CD4-positive, alpha-beta T cell treated with Interferon alpha-2 for 1 hour (primary cell): ENCODE measurements around the gene TBC1D5.
A peak's percentile ranks its signal among the peaks of the same experiment; 100 is the strongest.
"Not testable (repeated sequence)": the region's sequence is repeated elsewhere in the genome, so short reads cannot be mapped to it uniquely, and the experiment has no call there.

ENCODE experiments used
- DNase-seq, 2 donors: peaks; one replicate each; pipeline ENCODE4 v3.0.0-alpha.2; 2020 to 2022

The TBC1D5 gene

GRCh38 chr3:17749281-17749680, 6.8 kb upstream of the TBC1D5 start:
- DNase-seq, result peak in 1 of 2 donors; percentile 10

DNA sequence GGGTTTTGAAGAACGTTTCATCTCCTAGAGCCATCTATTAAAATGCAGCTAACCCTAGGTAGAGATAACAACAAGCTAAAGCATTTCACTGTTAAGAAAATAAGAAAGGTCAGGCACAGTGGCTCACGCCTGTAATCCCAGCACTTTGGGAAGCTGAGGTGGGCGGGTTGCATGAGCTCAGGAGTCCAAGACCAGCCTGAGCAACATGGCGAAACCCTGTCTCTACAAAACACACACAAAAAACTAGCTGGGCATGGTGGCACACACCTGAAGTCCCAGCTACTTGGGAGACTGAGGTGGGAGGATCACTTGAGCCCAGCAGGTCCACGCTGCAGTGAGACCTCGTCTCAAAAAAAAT, 5.4 kb upstream of the TBC1D5 start:
- DNase-seq, result no peak

DNA sequence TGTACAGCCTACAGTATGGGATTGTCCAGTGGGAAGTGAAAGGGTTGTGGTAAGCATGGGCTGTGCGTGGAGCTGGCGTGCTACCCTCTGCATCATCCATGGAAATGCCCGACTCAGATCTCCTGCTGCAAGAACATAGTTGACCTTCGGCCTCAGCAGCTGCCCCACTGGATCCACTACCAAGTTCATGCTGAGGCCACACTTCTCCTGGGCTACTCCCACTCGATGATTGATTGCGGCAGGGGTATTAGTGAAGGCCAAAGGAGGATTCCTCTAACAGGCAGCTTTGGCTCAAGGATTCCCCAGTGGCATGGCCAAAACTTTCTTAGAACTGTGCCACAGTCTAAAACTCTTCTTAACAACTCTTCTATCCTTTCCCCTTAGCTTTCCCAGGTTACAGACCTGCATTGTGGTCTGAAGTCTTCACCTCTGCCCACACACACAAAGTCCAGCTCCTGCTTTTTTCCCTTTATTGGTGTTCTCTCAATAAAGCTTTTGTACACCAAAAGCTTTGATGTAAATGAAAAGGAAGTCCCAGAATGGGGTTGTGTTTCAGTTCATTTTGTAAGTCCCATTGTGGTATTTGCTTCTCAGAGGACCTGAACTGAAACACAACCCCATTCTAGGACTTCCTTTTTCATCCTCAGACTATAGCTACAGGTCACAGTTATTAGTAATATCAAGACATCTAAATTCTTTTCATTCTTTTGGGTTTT, 4.9 kb upstream of the TBC1D5 start:
- DNase-seq, result no peak

DNA sequence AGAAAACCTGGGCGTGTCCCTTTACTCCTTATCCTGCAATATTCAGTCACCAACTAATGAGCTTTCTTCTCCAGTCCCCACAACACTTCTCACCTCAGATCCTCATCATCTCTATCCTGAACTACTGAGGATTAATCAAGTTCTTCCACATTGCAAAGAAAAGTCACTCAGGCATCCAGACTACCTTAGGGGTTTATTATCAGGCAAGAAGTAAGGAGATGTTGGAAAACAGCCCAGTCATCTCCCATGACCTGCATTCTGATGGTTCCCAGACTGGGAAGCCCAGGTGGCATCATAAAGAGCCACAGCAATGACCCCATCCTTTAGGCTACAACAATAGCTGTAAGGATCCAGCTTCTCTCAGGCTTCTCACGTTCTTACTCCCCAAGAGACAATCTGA, 3.5 kb upstream of the TBC1D5 start:
- no peak for DNase-seq

DNA sequence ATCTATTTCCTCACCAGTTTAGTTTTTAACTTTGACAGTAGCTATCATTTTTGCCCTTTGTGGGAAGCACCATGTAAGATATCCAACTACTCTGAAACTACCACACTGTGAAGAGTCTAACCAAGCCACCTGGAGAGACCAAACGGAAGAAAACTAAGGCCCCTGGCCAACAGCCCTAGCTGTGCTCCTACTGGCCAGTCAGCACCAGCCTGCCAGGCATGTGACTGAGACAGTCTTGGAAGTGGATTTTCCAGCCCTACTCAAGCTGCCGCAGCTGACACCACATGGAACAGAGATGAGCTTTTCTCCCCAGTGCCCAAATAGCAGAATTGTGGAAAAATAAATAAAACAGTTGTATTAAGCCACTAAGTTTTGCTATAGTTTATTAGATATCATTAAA, 2.9 kb upstream of the TBC1D5 start:
- DNase-seq, result no peak

DNA sequence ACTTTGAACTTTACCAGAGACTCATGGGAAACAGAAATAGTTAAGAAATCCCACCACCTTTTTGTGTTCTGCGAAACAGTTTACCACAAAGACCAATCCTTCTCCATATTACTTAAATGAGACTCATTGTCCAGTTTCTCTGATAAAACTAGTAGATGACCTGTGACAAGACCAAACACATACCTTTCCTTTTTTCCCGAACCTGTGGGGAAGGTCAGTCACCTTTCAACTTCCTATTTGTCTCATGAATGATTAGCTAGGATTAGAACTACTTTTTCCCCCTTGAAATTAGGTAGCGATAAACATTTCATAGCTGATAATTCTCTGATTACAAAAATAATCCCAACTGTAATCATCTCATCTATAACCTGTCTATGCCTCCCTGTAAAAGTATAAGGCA, 2.3 kb upstream of the TBC1D5 start:
- DNase-seq, result no peak

DNA sequence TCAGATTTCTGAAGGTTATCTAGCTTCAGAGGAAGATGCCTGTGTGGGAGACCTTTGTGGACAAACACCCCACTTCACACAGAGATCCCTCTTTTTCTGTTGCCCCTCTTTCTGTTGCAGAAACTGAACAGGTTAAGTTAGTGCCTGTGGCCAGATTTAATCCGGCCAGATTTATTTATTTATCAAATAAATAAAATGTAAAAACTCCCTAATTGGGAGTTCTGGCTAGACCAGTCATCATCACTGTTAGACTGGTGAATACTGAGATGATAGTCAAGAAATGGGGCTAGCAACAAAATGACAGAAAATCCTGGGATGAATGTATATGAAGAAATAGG, 1.2 kb upstream of the TBC1D5 start:
- DNase-seq, result no peak

DNA sequence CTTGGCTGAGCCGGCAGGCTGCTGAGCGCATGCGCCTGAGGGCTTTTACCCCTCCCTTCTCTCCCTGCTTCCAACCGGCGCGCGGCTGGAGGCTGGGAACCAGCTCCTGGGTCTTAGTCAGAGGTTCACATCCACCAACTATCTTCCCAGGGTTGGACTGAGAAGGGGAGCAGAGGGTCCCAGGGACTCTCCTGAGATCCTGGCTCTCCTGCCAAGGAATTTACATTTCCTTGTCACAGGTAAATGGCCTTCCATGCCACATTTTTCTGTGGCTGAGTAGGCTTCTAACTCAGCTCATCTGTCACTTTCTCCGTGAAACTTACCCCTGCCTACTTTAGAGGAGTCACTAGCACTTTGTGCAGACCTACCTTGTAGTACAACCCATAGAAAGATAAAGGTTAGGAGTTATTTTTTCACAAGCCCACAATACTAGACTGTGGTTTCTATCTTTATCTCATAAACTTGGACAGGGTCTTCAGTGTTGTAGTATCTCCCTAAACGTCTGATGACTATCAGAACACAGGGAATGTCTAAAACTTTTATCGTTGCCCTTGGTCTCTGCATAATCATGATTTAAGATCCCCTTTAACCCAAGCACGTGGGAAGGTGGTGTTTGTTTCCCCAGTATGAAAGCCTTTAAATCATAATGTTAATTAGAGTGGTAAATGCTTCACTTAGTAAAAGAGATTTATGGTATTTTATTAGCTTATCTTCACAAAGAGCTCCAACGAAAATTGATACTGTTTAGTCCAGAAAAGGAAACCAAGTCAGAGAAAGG, 638 bp upstream of the TBC1D5 start:
- no peak for DNase-seq

DNA sequence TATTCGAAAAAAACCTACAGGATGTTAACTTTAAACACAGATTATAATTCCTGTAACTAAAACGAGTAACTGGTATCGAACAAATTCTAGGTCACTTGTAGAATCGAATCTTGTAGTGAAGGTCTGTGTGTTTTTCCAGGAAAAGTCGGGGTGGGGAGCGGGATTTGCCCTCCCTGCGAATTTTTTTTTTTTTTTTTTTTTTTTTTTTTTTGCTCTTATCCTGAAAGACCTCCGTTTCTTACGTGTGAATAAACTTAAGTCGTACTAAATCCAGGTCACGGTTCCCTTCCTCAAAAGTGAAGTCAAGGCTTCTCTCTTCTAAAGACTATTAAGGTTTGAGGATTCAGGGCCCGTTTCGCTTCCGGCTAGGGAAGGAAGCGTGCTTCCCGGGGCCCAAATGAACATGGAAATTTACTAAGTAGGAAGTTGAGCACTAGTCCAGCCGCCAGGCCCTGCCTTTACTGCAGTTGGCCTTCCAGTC, 770 bp downstream of the TBC1D5 start:
- no peak for DNase-seq

GRCh38 chr3:17740721-17741141, 1.7 kb downstream of the TBC1D5 start:
- no peak for DNase-seq

- no peak for DNase-seq
Observed at GRCh38 chr3:17738921-17739320, 3.5 kb downstream of the TBC1D5 start.

DNA sequence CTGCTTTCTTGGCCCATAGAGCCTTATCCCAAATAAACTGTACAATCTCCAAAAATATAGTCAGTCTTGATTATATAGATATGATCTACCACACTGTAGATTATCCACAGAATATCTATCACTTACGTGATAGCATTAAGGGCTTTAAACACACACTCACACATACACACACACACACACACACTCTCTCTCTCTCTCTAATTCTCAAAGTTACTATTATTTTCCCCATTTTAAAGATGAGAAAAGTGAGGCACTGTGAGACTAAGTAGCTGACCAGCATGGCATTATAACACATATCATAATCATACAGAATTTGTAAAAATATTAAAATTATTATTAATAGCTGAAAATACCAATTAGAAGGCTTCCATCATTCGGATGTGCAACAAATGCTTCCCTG, 4.2 kb downstream of the TBC1D5 start:
- no peak for DNase-seq

GRCh38 chr3:17737591-17737990, 4.8 kb downstream of the TBC1D5 start:
- DNase-seq, result no peak

DNA sequence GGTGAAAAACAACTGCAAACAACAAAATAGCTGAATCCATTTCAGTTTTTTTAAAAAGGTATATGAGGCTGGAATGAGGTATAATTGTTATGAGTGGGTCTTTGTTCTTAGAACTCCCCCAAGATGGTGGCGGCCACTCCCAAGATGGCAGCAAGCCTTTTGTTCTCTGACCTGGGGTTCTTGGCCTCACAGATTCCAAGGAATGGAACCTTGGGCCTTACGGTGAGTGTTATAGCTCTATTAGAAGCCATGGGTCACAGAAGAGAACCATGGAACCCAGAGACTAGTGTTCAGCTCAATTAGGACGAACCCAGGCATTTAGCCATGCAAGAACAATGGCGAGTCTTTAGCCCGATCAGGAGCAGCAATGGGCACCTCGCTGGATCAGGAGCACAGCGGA, 7.1 kb downstream of the TBC1D5 start:
- not testable (repeated sequence) for DNase-seq

- no peak for DNase-seq
Observed at GRCh38 chr3:17733768-17734167, 8.7 kb downstream of the TBC1D5 start.

- DNase-seq, result no peak
Observed at GRCh38 chr3:17733215-17733614, 9.2 kb downstream of the TBC1D5 start.

DNA sequence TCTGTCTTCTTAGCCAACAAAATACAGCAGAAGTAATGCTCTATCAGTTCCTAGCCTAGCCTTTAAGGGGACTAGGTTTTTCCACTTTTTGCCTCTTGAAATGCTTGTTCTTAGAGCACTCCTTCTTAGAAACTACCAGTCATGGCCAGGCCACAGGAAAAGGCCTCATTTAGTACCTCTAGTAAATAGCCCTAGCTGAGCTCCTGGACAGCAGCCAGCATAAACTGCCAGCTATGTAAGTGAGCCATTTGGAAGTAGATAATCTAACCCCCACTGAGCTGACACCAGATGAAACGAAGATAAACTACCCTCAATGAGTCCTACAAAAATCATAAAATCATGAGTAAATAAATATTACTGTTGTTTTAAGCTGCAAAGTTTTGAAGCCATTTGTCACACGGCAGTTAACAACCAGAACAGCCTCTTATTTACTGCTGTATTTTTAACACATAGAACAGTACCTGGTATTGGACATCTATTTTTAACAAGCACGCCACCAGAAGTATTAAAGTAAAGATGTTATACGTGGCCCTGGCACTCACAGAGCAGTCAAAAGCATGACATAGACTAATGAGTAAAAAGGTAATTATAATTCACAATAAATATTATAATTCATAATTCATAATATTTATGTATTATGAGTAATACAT, 12.0 kb downstream of the TBC1D5 start:
- no peak for DNase-seq

DNA sequence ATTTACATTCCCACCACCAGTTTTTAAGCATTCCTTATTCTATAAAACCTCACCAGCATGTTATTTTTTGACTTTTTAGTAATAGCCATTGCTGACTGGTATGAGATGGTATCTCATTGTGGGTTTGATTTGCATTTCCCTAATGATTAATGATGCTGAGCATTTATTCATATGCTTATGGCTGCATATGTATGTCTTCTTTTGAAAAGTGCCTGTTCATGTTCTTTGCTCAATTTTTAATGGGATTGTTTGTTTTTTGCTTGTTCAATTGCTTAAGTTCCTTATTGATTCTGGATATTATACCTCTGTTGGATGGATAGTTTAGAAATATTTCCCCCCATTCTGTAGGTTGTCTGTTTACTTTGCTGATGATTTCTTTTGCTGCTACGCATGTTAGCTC, 16.1 kb downstream of the TBC1D5 start:
- DNase-seq, result no peak

GRCh38 chr3:17725844-17726243, 16.6 kb downstream of the TBC1D5 start:
- not testable (repeated sequence) for DNase-seq

- no peak for DNase-seq
Observed at GRCh38 chr3:17724948-17725347, 17.5 kb downstream of the TBC1D5 start.

- no peak for DNase-seq
Observed at GRCh38 chr3:17724122-17724521, 18.3 kb downstream of the TBC1D5 start.

DNA sequence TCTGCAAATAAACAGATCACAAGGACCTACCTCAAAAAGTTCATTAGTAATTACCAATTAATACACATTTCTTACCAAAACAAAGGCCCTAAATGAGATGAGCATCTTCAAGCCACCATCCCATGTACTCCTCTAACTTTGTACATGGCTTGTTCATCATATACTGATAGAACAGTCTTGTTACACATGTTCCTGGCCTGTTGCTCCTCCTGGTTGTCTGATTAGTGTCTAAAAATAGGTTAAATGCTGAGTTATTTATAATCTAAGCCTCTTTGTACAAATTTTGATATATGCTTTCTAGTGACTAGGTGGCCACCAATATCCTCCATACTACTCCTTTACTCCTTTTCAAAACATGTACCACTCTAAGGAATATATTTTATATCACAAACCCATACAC, 25.0 kb downstream of the TBC1D5 start:
- DNase-seq, result no peak

DNA sequence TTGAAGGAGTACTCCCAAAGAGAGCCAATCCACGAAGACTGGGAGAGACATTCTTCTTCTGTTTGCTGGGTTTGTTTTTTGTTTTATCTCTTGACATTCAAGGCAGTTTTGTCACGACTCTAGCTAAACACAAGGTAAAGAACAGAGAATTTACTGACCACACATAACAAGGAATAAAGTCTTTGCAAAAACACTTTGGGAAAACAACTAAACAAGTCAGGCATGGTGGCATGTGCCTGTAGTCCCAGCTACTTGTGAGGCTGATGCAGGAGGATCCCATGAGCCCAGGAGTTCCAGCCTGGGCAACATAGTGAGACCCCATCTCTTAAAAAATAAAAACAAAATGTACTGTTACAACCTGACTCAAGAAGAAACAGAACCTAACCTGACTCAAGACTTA, 28.0 kb downstream of the TBC1D5 start:
- no peak for DNase-seq

DNA sequence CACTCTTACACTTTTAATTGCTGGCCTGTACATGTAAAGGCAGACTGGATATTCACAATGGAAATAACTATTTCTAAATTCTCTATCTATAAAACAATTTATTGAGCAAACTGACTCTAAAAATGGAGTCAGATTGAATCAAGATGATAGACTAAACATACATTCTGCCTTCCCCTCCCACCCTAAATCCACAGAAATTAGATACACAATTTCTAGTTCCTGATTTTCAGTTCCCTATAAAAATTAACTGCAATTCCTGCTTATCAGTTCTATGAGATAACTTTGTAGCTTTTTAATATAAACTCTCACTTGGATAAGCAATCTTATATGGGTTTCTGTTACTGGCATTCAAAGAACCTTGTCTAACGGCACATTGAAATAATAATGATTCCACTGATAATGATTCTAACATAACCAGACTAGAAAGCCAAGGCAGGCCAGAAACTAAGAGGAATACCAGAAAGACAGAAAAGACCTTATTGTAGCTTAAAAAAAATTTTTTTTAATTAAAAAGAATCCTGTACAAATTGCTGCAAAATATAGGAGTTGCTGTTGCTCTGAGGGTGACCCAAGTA, 33.1 kb downstream of the TBC1D5 start:
- no peak for DNase-seq
